Measurements from ENCODE around the gene CRYGB. TPM values are rescaled to one million over a fixed set of nuclear protein-coding genes. Genes with fewer than 3 reads are reported as not detected.

Gene CRYGB
- total and polyA plus RNA-seq, 2 experiments from 2014 or later: not detected

GRCh38 chr2:208148803-208149202, 2.8 kb upstream of the CRYGB start:
- H3K4me3 ChIP-seq: no peak overlapping the region
- in situ Hi-C loops (cut with MboI): no loop called here

GRCh38 chr2:208147759-208148158, 1.8 kb upstream of the CRYGB start:
- Histone ChIP-seq H3K4me2 (ENCODE audit: unreplicated experiment) (no peak overlapping the region), H3K4me3 (no peak overlapping the region), H3K4me1 (ENCODE audit: insufficient read depth) (no peaks in the 10 kb centered on the region), H3K27ac (no peak overlapping the region), H3K79me2 (ENCODE audit: insufficient read depth) (no peaks in the 10 kb centered on the region), H4K20me1 (ENCODE audit: insufficient read depth) (no peaks in the 10 kb centered on the region), H3F3A (ENCODE audit: insufficient read depth) (no peaks in the 10 kb centered on the region), H2AFZ (no peak overlapping the region), H3K9me2 (ENCODE audit: insufficient read depth) (no peaks in the 10 kb centered on the region), H3K27me3 (replicated peaks; ENCODE audit: insufficient read depth) (no peaks in the 10 kb centered on the region; the same call in 1 of the 2 replicates), H3K9ac (no peak overlapping the region), H3K36me3 (ENCODE audit: low read depth) (no peaks in the 10 kb centered on the region), H3K9me3 (ENCODE audit: low read depth) (no peaks in the 10 kb centered on the region)
- TF ChIP-seq EZH2 (IDR thresholded peaks at IDR 0.05; ENCODE audit: insufficient read depth, poor library complexity, severe bottlenecking) (no peak), EZH2phosphoT487 (IDR thresholded peaks at IDR 0.05; ENCODE audit: insufficient read depth, low read depth) (no peak)
- in situ Hi-C loops (cut with MboI): no loop called here
- DNase-seq: no peak
- 28 to 47% methylated on average over 3 of the region's 3 CpGs for WGBS, 2 experiments (ENCODE audit: low coverage in 1 of 2, low lambda C conversion rate in 2 of 2, missing lambda C conversion rate in 2 of 2)

More at GRCh38 chr2:208148803-208149202, 2.8 kb upstream of the CRYGB start:
- H3F3A ChIP-seq (ENCODE audit: insufficient read depth): no peaks in the 10 kb centered on the region
- no peak overlapping the region for H3K4me2 ChIP-seq (ENCODE audit: unreplicated experiment)
- H3K4me1 ChIP-seq (ENCODE audit: insufficient read depth): no peaks in the 10 kb centered on the region
- no peak overlapping the region for H3K27ac ChIP-seq
- no peaks in the 10 kb centered on the region for H3K79me2 ChIP-seq (ENCODE audit: insufficient read depth)
- H3K36me3 ChIP-seq (ENCODE audit: low read depth): no peaks in the 10 kb centered on the region
- H4K20me1 ChIP-seq (ENCODE audit: insufficient read depth): no peaks in the 10 kb centered on the region
- 21 to 23% methylated on average over 2 of the region's 2 CpGs for WGBS, 2 experiments (ENCODE audit: low coverage in 1 of 2, low lambda C conversion rate in 2 of 2, missing lambda C conversion rate in 2 of 2)
- no peaks in the 10 kb centered on the region for H3K9me2 ChIP-seq (ENCODE audit: insufficient read depth)
- no peak for DNase-seq
- no peak overlapping the region for H2AFZ ChIP-seq
- no peaks in the 10 kb centered on the region for H3K9me3 ChIP-seq (ENCODE audit: low read depth)
- no peak overlapping the region for H3K9ac ChIP-seq
- TF ChIP-seq EZH2phosphoT487 (IDR thresholded peaks at IDR 0.05; ENCODE audit: insufficient read depth, low read depth) (no peak), EZH2 (IDR thresholded peaks at IDR 0.05; ENCODE audit: insufficient read depth, poor library complexity, severe bottlenecking) (no peak)
- no peaks in the 10 kb centered on the region; the same call in 1 of the 2 replicates for H3K27me3 ChIP-seq (replicated peaks; ENCODE audit: insufficient read depth)

- H3K9me3 ChIP-seq (ENCODE audit: low read depth): no peaks in the 10 kb centered on the region
- H3K9me2 ChIP-seq (ENCODE audit: insufficient read depth): no peaks in the 10 kb centered on the region
- in situ Hi-C loops (cut with MboI): no loop called here
- no peak overlapping the region for H2AFZ ChIP-seq
- H3K79me2 ChIP-seq (ENCODE audit: insufficient read depth): no peaks in the 10 kb centered on the region
- H3K36me3 ChIP-seq (ENCODE audit: low read depth): no peaks in the 10 kb centered on the region
- no peak overlapping the region for H3K4me3 ChIP-seq
- TF ChIP-seq EZH2 (IDR thresholded peaks at IDR 0.05; ENCODE audit: insufficient read depth, poor library complexity, severe bottlenecking) (no peak), EZH2phosphoT487 (IDR thresholded peaks at IDR 0.05; ENCODE audit: insufficient read depth, low read depth) (no peak)
- H3K4me1 ChIP-seq (ENCODE audit: insufficient read depth): no peaks in the 10 kb centered on the region
- no peaks in the 10 kb centered on the region; the same call in 1 of the 2 replicates for H3K27me3 ChIP-seq (replicated peaks; ENCODE audit: insufficient read depth)
- H3K4me2 ChIP-seq (ENCODE audit: unreplicated experiment): no peak overlapping the region
- no peak for DNase-seq
- H3K9ac ChIP-seq: no peak overlapping the region
- no peaks in the 10 kb centered on the region for H4K20me1 ChIP-seq (ENCODE audit: insufficient read depth)
- no peaks in the 10 kb centered on the region for H3F3A ChIP-seq (ENCODE audit: insufficient read depth)
- H3K27ac ChIP-seq: no peak overlapping the region
Observed at GRCh38 chr2:208147008-208147407, 1.1 kb upstream of the CRYGB start.

GRCh38 chr2:208142925-208143799, 2.8 kb downstream of the CRYGB start:
- TF ChIP-seq EZH2 (IDR thresholded peaks at IDR 0.05; ENCODE audit: insufficient read depth, poor library complexity, severe bottlenecking) (no peak), EZH2phosphoT487 (IDR thresholded peaks at IDR 0.05; ENCODE audit: insufficient read depth, low read depth) (no peak)
- no peaks in the 10 kb centered on the region for H3F3A ChIP-seq (ENCODE audit: insufficient read depth)
- H3K9me2 ChIP-seq (ENCODE audit: insufficient read depth): no peaks in the 10 kb centered on the region
- H3K36me3 ChIP-seq (ENCODE audit: low read depth): no peaks in the 10 kb centered on the region
- H3K79me2 ChIP-seq (ENCODE audit: insufficient read depth): no peaks in the 10 kb centered on the region
- no peak overlapping the region for H3K27ac ChIP-seq
- H3K4me1 ChIP-seq (ENCODE audit: insufficient read depth): no peaks in the 10 kb centered on the region
- no peaks in the 10 kb centered on the region for H3K27me3 ChIP-seq (replicated peaks; ENCODE audit: insufficient read depth)
- no peak for DNase-seq
- 48 to 52% methylated on average over 12 of the region's 14 CpGs for WGBS, 2 experiments (ENCODE audit: low coverage in 1 of 2, low lambda C conversion rate in 2 of 2, missing lambda C conversion rate in 2 of 2)
- H3K4me2 ChIP-seq (ENCODE audit: unreplicated experiment): no peak overlapping the region
- H3K9me3 ChIP-seq (ENCODE audit: low read depth): no peaks in the 10 kb centered on the region
- no peak overlapping the region for H3K9ac ChIP-seq
- no peak overlapping the region for H3K4me3 ChIP-seq
- H2AFZ ChIP-seq: no peak overlapping the region
- in situ Hi-C loops (cut with MboI): no loop called here
- no peaks in the 10 kb centered on the region for H4K20me1 ChIP-seq (ENCODE audit: insufficient read depth)
